HG03135 (cell line): ENCODE results near the gene MRPL20.
"Not testable (repeated sequence)": the region's sequence is repeated elsewhere in the genome, so short reads cannot be mapped to it uniquely, and the experiment has no call there.

Source experiments
- ATAC-seq: cut with Tn5 transposase; IDR thresholded peaks from one replicate; pipeline ENCODE4 v1.9.1; 2021; ENCODE audit warnings: mild to moderate bottlenecking, moderate library complexity; ENCODE audit not compliant: unreplicated experiment

The MRPL20 gene

GRCh38 chr1:1406821-1407635, at the start of gene MRPL20:
Gene MRPL20 (minus strand): TSS chr1:1407293. CDS start chr1:1407217, 76 bp downstream.
- peak; percentile 87 for ATAC-seq

GRCh38 chr1:1456683-1457255, 49.7 kb upstream of the MRPL20 start:
- not testable (repeated sequence) for ATAC-seq

- ATAC-seq: not testable (repeated sequence)
Measured at GRCh38 chr1:1455934-1456333, 48.8 kb upstream of the MRPL20 start.

- ATAC-seq: no peak
Measured at GRCh38 chr1:1455366-1455884, 48.3 kb upstream of the MRPL20 start.

- not testable (repeated sequence) for ATAC-seq
Measured at GRCh38 chr1:1454286-1455056, 47.4 kb upstream of the MRPL20 start.

- no peak for ATAC-seq
Measured at GRCh38 chr1:1452882-1453281, 45.8 kb upstream of the MRPL20 start.

GRCh38 chr1:1452365-1452739, 45.3 kb upstream of the MRPL20 start:
- not testable (repeated sequence) for ATAC-seq

- no peak for ATAC-seq
Measured at GRCh38 chr1:1451696-1452364, 44.7 kb upstream of the MRPL20 start.

GRCh38 chr1:1450616-1451015, 43.5 kb upstream of the MRPL20 start:
- not testable (repeated sequence) for ATAC-seq

GRCh38 chr1:1449099-1449739, 42.1 kb upstream of the MRPL20 start, which contains the start of gene ATAD3C:
Gene ATAD3C (plus strand): TSS chr1:1449689. CDS start chr1:1450684, 995 bp downstream.
- no peak for ATAC-seq

GRCh38 chr1:1446631-1447030, 39.5 kb upstream of the MRPL20 start:
- ATAC-seq: not testable (repeated sequence)

- ATAC-seq: no peak
Measured at GRCh38 chr1:1442069-1442770, 35.1 kb upstream of the MRPL20 start.

- ATAC-seq: no peak
Measured at GRCh38 chr1:1441002-1441888, 34.2 kb upstream of the MRPL20 start.

- ATAC-seq: no peak
Measured at GRCh38 chr1:1440262-1441001, 33.3 kb upstream of the MRPL20 start.

GRCh38 chr1:1439546-1440261, 32.6 kb upstream of the MRPL20 start:
- no peak for ATAC-seq

- ATAC-seq: no peak
Measured at GRCh38 chr1:1438531-1439381, 31.7 kb upstream of the MRPL20 start.
